MM.1S (cell line): ENCODE data around the gene GLCE.

Experiments
- CTCF ChIP-seq: fragments of 300-600 bp; sonication (generic); IDR thresholded peaks from 2 replicates; pipeline ENCODE4 v1.5.1; 2016; ENCODE audit warnings: antibody characterized with exemption, low read length, mixed read lengths
- EZH2 ChIP-seq: fragments of 300-600 bp; sonication (generic); optimal IDR thresholded peaks from 2 replicates; pipeline ENCODE3; 2017; ENCODE audit warnings: low read depth, mild to moderate bottlenecking, antibody characterized with exemption, low read length, mixed read lengths
- EZH2phosphoT487 ChIP-seq: fragments of 300-600 bp; sonication (generic); IDR thresholded peaks from 2 replicates; pipeline ENCODE4 v1.6.1; 2018; ENCODE audit warnings: antibody characterized with exemption, low read length

- TF ChIP-seq CTCF (no peak), EZH2 (no peak), EZH2phosphoT487 (no peak)
Observed at GRCh38 chr15:69232765-69233164, 72.3 kb downstream of the GLCE start.
